Measurements from ENCODE around the gene PIMREG.

PIMREG gene

GRCh38 chr17:6443692-6444570, at the start of gene PIMREG:
Gene PIMREG (plus strand): TSS chr17:6444455. CDS start chr17:6445111, 656 bp downstream.
- DNase-seq = peak; percentile 91

GRCh38 chr17:6398955-6399354, 45.3 kb upstream of the PIMREG start:
- DNase-seq = no peak

GRCh38 chr17:6402258-6402657, 42.0 kb upstream of the PIMREG start:
- no peak for DNase-seq

GRCh38 chr17:6408276-6408675, 36.0 kb upstream of the PIMREG start:
- DNase-seq = no peak

- no peak for DNase-seq
Observed at GRCh38 chr17:6408735-6409134, 35.5 kb upstream of the PIMREG start.

- DNase-seq = peak; percentile 60
Observed at GRCh38 chr17:6413065-6413464, 31.2 kb upstream of the PIMREG start.

GRCh38 chr17:6415616-6416015, 28.6 kb upstream of the PIMREG start:
- DNase-seq = no peak

GRCh38 chr17:6420173-6420641, 24.0 kb upstream of the PIMREG start:
- DNase-seq = no peak

GRCh38 chr17:6421700-6422604, 22.3 kb upstream of the PIMREG start:
- DNase-seq = peak; percentile 62

GRCh38 chr17:6422654-6423241, 21.5 kb upstream of the PIMREG start:
- no peak for DNase-seq

GRCh38 chr17:6423931-6424330, 20.3 kb upstream of the PIMREG start:
- no peak for DNase-seq

- DNase-seq = no peak
Observed at GRCh38 chr17:6425407-6425806, 18.8 kb upstream of the PIMREG start.

- DNase-seq = no peak
Observed at GRCh38 chr17:6426356-6427101, 17.7 kb upstream of the PIMREG start.

GRCh38 chr17:6427279-6427781, 16.9 kb upstream of the PIMREG start:
- no peak for DNase-seq

GRCh38 chr17:6428207-6428965, 15.9 kb upstream of the PIMREG start:
- no peak for DNase-seq

- no peak for DNase-seq
Observed at GRCh38 chr17:6429266-6429665, 15.0 kb upstream of the PIMREG start.

- no peak for DNase-seq
Observed at GRCh38 chr17:6430769-6431168, 13.5 kb upstream of the PIMREG start.

- DNase-seq = no peak
Observed at GRCh38 chr17:6435051-6435450, 9.2 kb upstream of the PIMREG start, which contains the start of gene AIPL1. Gene AIPL1 (minus strand): TSS chr17:6435121. CDS start chr17:6435104, 17 bp downstream.

GRCh38 chr17:6435968-6436367, 8.3 kb upstream of the PIMREG start:
- DNase-seq = peak; percentile 56

- DNase-seq = no peak
Observed at GRCh38 chr17:6437466-6437865, 6.8 kb upstream of the PIMREG start.

GRCh38 chr17:6437956-6438355, 6.3 kb upstream of the PIMREG start:
- no peak for DNase-seq

Measured in HCEC 1CT (cell line).